Prostate gland (tissue), 2 donors: Measurements from ENCODE around the gene MCU.

Experiments used
- POLR2A ChIP-seq: fragments of 450-650 bp; IDR thresholded peaks from one replicate; pipeline ENCODE4 v1.6.1; 2016; ENCODE audit warnings: antibody characterized with exemption, mild to moderate bottlenecking
- POLR2AphosphoS5 ChIP-seq: sonication (generic); formaldehyde crosslinking; IDR thresholded peaks from one replicate; pipeline ENCODE4 v1.6.1; 2017; ENCODE audit warnings: antibody characterized with exemption
- TF ChIP-seq, protein P1 (sequence below), 4 experiments: fragments of 200-600 bp in 2 of 4; fragments of 450-650 bp in 2 of 4; sonication (generic) in 2 of 4; IDR thresholded peaks; 1 replicate in 3 of 4; 2 replicates in 1 of 4; pipeline ENCODE4 v1.5.1; 2016 to 2019; ENCODE audit warnings: antibody characterized with exemption in 4 of 4, mild to moderate bottlenecking in 2 of 4, moderate library complexity in 2 of 4

GRCh38 chr10:72828294-72828693 lies 136.4 kb downstream of the MCU start:
- TF ChIP-seq POLR2A, result no peak
- TF ChIP-seq, protein P1, sequence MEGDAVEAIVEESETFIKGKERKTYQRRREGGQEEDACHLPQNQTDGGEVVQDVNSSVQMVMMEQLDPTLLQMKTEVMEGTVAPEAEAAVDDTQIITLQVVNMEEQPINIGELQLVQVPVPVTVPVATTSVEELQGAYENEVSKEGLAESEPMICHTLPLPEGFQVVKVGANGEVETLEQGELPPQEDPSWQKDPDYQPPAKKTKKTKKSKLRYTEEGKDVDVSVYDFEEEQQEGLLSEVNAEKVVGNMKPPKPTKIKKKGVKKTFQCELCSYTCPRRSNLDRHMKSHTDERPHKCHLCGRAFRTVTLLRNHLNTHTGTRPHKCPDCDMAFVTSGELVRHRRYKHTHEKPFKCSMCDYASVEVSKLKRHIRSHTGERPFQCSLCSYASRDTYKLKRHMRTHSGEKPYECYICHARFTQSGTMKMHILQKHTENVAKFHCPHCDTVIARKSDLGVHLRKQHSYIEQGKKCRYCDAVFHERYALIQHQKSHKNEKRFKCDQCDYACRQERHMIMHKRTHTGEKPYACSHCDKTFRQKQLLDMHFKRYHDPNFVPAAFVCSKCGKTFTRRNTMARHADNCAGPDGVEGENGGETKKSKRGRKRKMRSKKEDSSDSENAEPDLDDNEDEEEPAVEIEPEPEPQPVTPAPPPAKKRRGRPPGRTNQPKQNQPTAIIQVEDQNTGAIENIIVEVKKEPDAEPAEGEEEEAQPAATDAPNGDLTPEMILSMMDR (IDR thresholded peaks at IDR 0.05), result no peak
- TF ChIP-seq POLR2AphosphoS5, result no peak
